NCI-H226 (cell line): ENCODE results near the gene AKNAD1.

Source experiments
- DNase-seq: peaks from one replicate; pipeline ENCODE4 v3.0.0-alpha.2; 2015

Gene AKNAD1

DNA sequence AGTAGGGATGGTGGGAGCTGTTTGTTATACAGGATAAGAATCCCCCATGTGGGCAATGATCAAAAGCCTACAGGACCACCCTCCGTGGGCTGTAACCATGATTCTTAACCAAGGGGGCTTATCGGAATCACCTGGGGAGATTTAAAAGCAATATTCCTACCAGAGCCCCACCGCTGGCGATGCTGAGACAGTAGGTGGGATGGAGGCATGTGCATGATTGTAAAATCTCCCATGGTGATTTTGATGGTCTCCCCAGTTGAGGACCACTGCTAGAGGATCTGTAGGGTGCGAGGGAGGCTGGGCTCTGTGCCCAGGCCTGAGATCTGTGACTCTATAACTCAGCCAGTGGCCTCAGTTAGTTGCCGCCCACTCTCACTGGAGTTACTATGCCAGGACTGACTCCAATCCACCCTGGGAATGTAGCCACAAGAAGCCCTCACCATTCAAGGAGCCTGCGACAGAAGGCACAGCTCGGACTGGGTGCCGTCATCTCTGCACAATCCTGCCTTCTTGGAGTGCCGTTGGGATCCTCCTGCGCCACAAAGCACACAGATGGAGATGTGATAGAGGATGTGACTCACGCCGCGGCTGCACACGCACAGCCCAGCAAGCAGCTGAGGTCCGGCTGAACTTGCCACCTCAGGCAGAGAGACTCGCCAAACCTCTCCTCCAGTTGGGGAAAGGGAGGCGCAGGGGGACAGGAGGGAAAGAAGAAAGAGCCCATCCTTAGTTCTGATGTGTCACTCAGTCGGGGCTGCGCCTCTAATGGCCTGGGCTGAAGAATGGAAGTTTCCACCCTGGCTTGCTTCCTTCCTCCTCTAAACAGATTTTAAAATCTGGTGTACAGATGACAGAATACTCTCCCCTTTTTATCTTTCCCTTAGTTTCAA lies 26.5 kb downstream of the AKNAD1 start:
- no peak for DNase-seq

DNA sequence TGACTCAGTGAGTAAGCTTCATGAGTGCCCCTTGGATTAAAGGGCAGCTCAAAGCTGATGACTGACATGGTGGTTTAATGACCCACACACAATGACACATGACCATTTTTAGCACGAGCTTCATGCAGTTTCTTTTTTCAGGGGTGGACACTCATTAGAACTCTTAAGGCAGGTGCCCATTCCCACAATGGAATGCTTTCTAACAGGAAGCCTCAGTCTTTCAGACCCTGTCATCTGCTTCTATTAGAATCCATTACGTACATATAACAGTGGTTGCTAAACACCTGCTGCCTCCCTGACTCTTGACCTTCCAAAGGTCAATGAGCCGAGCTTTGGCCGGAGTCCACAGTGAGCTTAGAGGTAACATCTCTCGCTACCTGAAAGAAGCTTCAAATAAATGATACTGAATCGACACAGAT lies 27.4 kb downstream of the AKNAD1 start:
- no peak for DNase-seq

DNA sequence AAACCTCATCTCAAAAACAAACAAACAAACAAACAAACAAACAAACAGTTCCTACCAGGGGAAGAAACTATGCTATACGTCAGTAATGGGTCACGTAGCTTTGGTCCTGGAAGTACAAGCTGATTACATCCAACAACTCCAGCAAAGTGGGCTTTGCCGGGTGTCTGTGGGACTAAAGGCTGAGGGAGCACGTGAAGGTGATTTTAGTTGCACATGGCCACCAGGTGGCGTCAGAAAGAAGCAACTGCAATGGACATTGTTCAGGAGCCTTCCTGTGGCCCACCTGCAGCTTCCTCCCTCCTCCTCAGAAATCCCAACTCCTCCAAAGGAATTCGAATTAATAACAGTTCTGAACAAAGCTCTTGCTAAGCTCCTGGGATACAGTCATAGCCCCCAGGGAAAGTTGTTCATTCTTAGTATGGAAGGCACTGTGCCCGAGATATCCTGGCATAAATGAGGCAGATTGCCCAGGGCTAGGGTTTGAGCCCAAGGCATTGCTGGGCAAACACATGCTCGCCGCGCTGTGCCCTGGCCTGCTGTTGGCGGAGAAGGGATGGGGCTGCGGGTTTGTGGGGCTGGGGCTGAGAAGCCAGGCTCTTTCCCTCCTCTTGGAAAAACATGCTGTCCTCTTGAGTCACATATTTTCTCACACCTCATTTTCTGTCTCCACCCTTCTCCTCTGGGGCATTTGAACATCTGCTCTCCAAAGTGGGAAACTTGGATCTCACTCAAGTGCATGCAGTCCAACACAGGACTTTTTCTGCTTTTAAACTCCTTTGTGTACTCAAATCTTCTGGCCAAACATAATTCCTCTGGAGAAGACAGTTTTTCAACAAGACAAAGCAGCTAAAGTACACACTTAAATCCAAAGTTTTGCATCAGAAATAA lies 28.6 kb downstream of the AKNAD1 start:
- DNase-seq, result peak; percentile 54

DNA sequence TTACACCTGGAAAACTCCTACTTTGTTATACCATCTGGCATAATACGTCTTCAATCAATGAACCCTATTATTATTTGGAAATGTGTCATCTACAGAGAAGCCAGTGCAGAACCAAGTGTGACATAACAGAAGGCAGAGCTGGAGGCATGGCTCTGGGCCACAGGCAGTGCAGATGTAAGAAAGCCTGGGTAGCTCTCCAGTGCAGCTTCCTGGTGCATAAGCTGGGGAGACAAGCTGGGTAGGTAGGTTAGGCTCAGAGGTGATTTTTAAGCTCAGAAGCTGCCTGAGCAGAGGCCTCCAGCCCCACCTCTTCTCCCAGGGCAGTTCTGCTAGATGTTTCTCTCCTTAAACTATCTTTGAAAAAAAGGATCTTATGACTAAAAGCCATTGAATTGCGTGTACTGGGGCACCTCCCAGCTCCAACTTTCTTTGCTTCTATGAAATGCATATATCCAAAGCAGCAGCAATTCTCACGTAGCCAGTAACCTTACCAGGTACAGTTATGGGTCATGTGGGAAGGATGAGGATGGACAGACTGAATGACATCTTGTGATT lies 30.7 kb downstream of the AKNAD1 start:
- DNase-seq, result no peak

DNA sequence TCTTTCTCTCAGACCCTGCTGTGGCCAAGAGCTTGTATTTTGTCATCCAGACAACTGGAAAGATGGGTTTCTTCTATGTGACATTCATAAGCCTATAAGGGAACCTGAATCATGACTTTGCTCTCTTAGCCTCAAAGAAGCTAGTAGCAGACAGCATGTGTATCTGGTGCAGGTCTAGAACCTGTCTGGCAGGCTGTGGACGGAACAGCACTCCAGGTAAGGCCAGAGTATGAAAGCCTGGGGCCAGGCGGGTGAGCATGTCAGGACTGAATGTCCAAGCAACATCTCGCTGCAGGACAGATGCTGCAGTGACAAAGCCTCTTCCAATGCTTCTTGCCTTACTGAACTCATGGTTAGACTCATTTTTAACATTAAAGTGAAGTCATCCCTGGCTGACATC lies 32.8 kb downstream of the AKNAD1 start:
- DNase-seq, result no peak

DNA sequence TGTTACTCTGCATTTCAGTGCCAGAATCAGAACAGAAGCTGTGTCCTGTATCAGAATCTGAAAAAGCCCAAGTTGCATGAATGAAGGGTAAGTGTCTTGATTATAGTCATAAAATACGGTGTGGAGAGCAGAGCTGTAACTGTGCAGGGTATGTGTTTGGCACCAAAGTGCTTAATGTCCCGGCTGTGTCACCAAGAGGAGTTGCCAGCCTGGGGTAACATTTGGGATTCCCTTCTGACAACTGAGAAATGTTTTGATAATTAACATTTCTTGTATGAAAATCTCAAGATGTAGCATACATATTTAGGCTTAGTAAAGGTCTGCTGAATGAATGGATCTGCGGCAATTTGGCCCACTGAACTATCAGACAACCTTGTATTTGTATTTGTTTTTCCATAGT lies 33.3 kb downstream of the AKNAD1 start:
- no peak for DNase-seq

DNA sequence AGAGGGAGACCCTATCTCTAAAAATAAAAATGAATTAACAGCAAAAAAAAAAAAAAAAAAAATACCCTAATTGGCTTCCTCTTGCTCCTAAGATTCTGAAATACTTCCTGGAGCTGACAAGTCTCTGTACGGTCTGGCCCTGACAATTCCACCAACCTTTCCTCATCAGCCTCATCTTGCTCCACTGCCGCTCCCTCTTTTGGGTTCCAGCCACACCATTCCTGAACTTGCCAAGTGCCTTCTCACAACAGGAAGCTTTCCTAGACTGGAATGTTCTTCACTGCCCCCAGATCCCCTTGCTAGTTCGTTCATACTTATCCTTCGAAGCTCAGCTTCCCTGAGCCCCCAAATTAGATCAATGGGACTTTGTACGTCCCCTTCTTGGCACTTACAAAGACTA lies 37.0 kb downstream of the AKNAD1 start:
- DNase-seq, result no peak

DNA sequence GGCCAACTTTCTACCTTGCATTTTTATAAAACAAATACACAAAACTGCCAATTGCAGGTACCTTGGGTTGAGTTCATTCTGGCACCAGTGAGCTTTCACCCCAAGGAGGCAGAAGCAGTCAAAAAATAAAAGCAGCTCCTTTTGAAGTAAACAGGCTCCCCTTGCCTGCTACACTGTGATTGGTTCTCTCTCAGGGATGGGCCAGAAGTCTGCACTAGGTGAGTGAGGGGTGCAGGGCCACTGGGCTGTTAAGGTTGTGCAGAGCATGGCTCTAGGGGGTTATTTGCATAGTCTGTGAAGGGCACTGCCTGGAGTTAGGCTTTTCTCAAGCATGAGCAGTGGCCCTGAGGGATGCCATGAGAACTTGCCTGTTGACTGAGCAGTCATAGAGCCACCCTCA lies 39.1 kb downstream of the AKNAD1 start:
- no peak for DNase-seq

DNA sequence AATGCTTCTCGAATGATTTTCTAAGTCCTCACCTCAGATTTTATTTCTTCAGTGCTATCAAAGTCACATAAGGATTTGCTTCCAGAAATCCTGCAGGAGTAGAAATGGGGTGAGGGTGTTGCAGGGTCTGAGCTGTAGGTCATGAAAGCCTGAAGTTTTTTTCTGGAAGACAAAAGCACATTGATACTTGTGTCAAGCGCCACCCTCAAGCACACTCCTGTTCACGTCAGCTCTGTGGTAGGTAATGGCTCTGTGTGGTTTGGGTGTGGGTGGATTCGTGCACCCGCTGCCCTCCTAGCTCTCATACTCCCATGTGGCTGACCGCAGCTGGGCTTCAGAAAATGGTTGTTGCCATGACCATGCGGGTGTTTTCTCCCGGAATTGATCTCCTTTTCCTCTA lies 39.9 kb downstream of the AKNAD1 start:
- no peak for DNase-seq

DNA sequence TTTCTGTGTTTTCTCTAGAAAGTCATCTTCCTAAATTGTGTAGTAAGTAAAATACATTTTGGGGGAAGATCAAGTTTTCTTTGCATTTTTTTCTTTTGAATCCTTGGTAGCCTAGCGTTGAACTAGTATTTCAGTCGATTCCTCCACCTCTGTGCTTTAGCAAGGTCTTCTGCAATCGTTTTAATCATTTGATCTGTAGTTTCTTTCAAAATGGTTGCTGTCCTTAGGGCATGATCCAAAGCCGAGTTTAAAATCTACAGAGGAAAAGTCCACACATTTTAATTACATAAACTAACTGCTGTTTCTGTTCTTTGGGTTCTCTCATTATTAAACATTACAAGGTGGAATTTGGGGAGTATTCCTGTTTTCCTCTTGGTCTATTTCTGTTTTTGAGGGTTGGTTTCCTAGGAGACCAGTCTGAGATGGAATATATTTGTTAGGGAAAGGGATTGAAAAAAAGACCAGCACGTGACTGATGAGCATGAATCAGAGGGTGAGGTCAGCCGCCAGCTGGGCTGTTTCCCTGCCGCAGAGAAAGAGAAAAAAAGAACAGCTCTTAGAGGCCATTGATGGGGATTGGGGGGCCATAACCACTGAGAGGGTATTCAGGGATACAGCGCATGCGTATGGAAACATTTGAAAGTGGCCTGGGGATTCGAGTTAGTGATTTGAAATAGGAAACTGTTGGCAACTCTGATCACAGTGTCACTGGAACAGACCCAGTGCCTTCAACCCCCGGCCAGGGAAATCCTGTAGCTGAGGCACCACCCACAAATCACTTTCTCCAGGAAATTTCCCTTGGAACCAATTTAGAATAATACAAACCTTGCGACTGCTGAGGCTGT lies 40.6 kb downstream of the AKNAD1 start:
- peak; percentile 73 for DNase-seq

DNA sequence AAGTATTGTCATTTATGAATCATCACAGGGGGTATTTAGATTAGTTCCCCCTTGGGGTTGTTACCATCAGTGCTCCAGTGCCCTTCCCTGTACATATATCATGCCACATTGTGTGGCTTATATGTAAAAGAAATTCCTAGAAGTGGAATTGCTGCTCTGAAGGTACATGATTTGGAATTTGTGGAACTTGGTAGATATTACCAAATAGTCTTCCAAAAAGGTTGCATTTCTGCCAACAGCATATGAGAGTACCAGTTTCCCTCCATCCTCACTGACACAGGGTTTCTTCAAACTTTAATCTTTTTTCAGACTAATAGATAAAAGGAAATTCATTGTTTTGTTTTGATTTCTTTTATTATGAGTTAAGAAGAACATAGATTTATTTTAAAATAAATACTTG lies 41.3 kb downstream of the AKNAD1 start:
- no peak for DNase-seq

DNA sequence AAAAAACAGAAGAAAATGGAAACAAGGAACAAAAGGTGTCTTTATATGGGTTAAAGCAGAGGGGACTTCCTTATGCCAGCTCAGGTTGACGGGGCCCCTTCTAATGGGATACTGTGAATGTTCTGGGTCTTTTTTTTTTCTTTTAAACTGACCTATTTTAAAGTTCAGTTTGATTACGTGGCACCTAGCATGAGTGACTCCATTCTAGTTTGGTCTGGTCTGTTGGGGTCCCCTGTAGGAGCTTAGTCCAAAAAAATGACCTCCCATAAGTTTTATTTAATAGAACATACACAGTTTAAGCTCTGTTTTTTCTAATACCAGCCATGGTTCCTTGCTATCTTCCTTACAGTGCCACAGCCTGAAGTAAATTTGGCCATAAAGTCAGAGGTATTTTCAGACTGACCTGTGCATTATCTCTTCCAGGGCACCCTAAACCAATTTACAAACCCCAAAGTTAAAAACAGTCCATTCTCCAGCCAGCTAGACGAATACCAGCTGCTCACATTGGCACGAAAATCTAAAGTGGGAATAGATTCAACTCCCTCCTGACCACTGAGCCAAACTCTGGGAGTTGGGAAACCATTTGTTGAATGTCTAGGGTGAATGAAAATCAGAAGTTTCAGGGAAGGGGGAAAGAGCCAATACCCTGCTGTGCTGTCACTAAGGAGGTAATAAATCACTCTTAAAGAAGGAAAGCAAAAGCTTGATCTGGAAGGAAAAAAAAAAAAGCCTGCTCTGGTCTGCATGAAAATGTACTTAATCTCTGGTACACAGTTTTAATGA lies 42.4 kb downstream of the AKNAD1 start:
- DNase-seq, result no peak

DNA sequence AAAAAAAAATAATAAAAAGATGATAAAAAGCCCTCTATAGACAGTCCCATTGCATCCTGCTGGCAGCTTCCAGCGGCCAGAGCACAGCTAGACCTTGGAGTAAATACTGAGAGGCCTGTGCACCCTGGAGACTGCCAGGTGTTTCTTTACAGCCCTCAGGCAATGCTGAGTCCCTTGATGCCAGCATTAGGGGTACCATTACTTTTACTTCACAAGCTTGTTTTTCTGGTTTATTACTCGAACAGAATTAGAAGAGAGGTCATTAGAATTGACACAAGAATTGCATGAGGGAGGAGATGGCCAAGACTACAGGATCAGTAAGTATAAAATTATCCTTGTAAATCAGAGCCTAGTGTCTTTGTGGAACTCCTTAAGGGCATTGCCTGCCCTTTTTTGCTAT lies 43.6 kb downstream of the AKNAD1 start:
- no peak for DNase-seq

DNA sequence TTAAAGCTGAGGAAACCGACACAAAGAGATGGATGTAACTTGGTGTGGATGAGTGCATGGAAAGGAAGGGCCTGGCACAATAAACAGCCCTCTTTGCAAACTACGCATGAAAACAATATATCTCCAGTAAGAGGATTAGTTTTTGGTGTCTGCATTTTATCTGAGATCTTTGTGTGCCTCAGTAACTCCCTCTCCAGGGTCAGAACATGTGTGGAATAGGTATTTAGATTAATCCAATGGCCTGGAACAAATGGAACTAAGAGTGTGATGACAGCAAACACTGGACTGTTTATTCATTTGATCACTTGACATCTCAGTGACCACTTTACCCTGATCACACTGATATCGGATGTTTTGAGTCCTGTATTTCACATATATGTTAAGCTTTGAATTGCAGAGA lies 45.3 kb downstream of the AKNAD1 start:
- DNase-seq, result no peak

DNA sequence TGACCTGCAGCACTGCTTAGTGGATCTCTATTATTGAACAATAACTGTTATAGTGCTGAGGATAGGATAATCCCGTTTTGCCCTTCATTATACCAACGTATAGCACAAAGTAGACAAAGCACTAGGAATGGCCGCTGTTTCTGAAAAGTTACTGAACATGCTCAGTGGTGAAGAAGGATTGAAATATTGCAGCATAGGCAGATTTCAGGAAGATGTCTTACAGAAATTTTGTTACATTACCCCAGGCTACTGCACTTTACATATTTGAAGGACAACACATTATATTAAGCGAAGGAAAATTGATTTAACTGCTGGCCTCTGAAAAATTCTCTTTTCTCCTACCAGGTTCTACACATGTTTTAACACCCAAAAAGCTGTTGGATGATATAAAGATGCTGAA lies 48.5 kb downstream of the AKNAD1 start:
- no peak for DNase-seq

DNA sequence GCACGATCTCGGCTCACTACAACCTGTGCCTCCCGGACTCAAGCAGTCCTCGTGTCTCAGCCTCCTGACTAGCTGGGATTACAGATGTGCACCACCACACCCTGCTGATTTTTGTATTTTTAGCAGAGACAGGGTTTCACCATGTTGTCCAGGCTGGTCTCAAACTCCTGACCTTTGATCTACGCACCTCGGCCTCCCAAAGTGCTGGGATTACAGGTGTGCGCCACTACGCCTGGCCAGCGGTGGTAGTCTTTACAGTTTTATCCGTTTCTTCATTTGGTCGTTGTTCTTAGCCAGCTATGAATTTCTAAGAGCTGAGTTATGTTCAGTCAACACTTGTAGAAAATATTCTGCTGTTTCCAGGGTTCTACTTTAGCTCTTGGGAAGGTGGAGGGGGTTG lies 53.3 kb downstream of the AKNAD1 start:
- no peak for DNase-seq

DNA sequence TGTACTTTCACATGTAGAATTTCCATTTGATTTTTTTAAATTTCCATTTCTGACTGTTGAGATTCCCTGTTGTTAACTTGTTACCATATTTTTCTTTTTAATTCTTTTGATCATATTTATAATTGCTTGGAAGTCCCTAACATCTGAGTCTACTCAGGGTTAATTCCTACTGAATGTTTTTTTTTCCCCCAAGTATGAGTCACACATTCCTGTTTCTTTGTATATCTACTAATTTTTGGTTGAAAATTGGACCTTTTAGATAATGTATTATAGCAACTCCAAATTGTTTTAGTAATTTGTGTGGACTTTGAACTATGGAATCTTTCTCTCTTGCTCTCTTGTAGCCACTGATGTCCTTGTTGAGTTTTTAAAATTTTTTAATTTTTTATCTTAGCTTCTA lies 55.8 kb downstream of the AKNAD1 start:
- no peak for DNase-seq

DNA sequence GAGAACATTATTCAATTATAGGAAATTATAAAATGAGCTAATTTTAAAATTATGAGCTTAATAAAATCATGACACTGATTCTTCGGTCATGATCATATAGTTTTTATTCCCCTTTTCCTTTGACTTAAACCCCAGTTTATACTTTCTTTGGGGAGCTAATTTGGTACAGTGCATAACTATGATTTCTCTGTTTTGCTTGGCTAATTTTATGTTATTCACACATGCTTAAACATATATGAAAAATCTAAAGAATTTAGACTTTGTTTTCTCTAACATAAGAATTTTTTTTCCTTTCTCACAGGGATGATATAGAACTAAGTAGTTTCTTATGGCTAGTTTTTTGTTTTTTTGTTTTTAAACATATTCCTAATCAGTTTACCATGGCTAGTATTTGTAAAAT lies 57.9 kb downstream of the AKNAD1 start:
- DNase-seq, result no peak

DNA sequence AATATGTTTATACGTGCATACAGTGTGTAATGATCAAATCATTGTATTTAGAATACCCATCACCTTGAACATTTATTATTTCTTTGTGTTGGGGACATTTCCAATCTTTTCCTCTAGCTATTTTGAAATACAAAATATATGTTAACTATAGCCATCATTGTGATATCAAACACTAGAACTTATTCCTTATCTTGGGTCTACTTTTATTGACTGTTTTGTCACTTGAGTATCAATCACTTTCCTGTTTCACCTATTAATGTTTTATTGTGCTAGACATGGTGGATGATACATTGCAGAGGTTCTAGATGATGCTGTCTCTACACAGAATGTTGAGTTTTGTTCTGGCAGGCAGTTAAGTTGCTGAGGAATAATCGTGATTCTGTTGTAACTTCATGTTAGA lies 64.5 kb downstream of the AKNAD1 start:
- no peak for DNase-seq

DNA sequence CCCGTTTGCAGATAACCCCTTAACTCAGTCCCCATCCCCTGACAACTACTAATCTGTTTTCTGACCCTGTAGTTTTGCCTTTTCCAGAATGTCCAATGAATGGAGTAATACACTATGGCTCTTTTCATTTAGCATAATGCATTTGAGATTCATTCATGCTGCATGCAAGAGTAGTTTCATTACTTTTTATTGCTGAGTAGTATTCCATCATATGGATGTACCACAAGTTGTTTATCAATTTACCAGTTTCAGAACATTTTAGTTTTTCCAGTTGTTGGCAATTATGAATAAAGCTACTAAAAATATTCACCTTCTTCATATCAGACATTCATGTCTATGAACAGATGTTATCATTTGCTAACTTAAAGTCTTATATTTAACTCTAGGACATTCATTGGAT lies 65.1 kb downstream of the AKNAD1 start:
- DNase-seq, result no peak

DNA sequence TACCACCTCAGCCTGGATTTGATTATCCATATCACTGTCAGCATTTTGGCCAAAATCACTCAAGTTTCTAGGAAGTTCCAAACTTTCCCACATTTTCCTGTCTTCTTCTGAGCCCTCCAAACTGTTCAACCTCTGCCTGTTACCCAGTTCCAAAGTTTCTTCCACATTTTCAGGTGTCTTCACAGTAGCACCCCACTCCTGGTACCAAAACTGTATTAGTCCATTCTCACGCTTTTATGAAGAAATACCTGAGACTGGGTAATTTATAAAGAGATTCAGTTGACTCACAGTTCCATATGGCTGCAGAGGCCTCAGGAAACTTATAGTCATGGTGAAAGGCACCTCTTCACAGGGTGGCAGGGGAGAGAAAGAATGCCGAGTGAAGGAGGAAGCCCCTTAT lies 71.0 kb downstream of the AKNAD1 start:
- DNase-seq, result no peak

DNA sequence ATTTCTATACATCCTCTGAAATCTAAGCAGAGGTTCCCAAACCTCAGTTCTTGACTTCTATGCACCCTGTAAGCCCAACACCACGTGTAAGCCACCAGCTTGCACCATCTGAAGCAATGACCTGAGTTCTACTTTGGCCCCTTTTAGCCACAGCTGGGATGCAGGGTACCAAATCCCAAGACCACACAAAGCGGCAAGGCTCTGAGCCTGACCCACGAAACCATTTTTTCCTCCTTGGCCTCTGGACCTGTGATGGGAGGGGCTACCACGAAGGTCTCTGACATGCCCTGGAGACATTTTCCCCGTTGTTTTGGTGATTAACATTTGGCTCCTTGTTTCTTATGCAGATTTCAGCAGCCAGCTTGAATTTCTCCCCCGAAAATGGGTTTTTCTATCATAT lies 71.6 kb downstream of the AKNAD1 start:
- DNase-seq, result no peak
